Nucleus accumbens (tissue), 56 donors: ENCODE measurements around the gene GFOD2.
A peak's percentile ranks its signal among the peaks of the same experiment; 100 is the strongest.

Source experiments
- DNase-seq, 56 donors: peaks; one replicate each; lab custom pipeline; 2025; lab: John Stamatoyannopoulos, UW

GFOD2 gene

GRCh38 chr16:67648764-67649407 is 70.2 kb downstream of the GFOD2 start:
- DNase-seq: peak in 2 of 56 donors; percentile 3 to 19

GRCh38 chr16:67648088-67648763 is 70.9 kb downstream of the GFOD2 start:
- DNase-seq: no peak

GRCh38 chr16:67647681-67648080 is 71.4 kb downstream of the GFOD2 start:
- no peak for DNase-seq

- DNase-seq: no peak
Observed at GRCh38 chr16:67647111-67647651, 71.9 kb downstream of the GFOD2 start.

GRCh38 chr16:67645397-67646121 is 73.6 kb downstream of the GFOD2 start:
- DNase-seq: no peak

GRCh38 chr16:67644038-67644437 is 75.1 kb downstream of the GFOD2 start:
- DNase-seq: no peak

GRCh38 chr16:67641779-67642708 is 77.1 kb downstream of the GFOD2 start:
- DNase-seq: peak in 46 of 56 donors; percentile 8 to 84 (median 47)

GRCh38 chr16:67637625-67638024 is 81.5 kb downstream of the GFOD2 start:
- DNase-seq: no peak

GRCh38 chr16:67636713-67637112 is 82.4 kb downstream of the GFOD2 start:
- no peak for DNase-seq

GRCh38 chr16:67632415-67633172 is 86.5 kb downstream of the GFOD2 start:
- peak in 20 of 56 donors; percentile 11 to 66 (median 28) for DNase-seq

GRCh38 chr16:67628216-67628615 is 90.9 kb downstream of the GFOD2 start:
- no peak for DNase-seq
